ENCODE measurements around the gene ERBB3. TPM values are rescaled to one million over a fixed set of nuclear protein-coding genes. Genes with fewer than 3 reads are reported as not detected.

ERBB3 gene
- polyA plus RNA-seq, 2 donors: 49.4 to 102 TPM

- Histone ChIP-seq H3K36me3 (ENCODE audit: control insufficient read depth in 2 of 2, insufficient read depth in 2 of 2, low read length in 1 of 2) (peaks cover 15 to 42% of the 10 kb centered on the region in 2 donors), H3K4me3 (ENCODE audit: low read depth in 1 of 2, low read length in 2 of 2) (no peak overlapping the region), H3K4me1 (ENCODE audit: control insufficient read depth in 2 of 2, insufficient read depth in 2 of 2, low read length in 1 of 2) (peaks cover 0 to 3% of the 10 kb centered on the region in 2 donors), H3K9me3 (ENCODE audit: control insufficient read depth in 2 of 2, insufficient read depth in 1 of 2, low read depth in 1 of 2, low read length in 1 of 2) (no peaks in the 10 kb centered on the region), H3K27me3 (ENCODE audit: control insufficient read depth in 1 of 2, insufficient read depth in 2 of 2, low read length in 2 of 2) (no peaks in the 10 kb centered on the region), H3K27ac (ENCODE audit: low read depth in 2 of 2, low read length in 1 of 2) (no peak overlapping the region)
- WGBS, 2 donors: 87% methylated on average over 17 to 19 of the region's 19 CpGs
Observed at GRCh38 chr12:56141946-56142784, 62.2 kb downstream of the ERBB3 start.

- H3K36me3 ChIP-seq (ENCODE audit: control insufficient read depth in 2 of 2, insufficient read depth in 2 of 2, low read length in 1 of 2): peaks cover 14 to 33% of the 10 kb centered on the region in 2 donors
- H3K4me3 ChIP-seq (ENCODE audit: low read depth in 1 of 2, low read length in 2 of 2): no peak overlapping the region
- H3K4me1 ChIP-seq (ENCODE audit: control insufficient read depth in 2 of 2, insufficient read depth in 2 of 2, low read length in 1 of 2): peaks cover 0 to 3% of the 10 kb centered on the region in 2 donors
- no peaks in the 10 kb centered on the region for H3K27me3 ChIP-seq (ENCODE audit: control insufficient read depth in 1 of 2, insufficient read depth in 2 of 2, low read length in 2 of 2)
- H3K27ac ChIP-seq (ENCODE audit: low read depth in 2 of 2, low read length in 1 of 2): peak overlapping the region; percentile 36 to 41
- WGBS, 2 donors: 60 to 70% methylated on average over 4 of the region's 4 CpGs
- H3K9me3 ChIP-seq (ENCODE audit: control insufficient read depth in 2 of 2, insufficient read depth in 1 of 2, low read depth in 1 of 2, low read length in 1 of 2): no peaks in the 10 kb centered on the region
Observed at GRCh38 chr12:56143217-56143616, 63.3 kb downstream of the ERBB3 start.

- 75 to 81% methylated on average over 8 of the region's 8 CpGs for WGBS, 2 donors
- H3K9me3 ChIP-seq (ENCODE audit: control insufficient read depth in 2 of 2, insufficient read depth in 1 of 2, low read depth in 1 of 2, low read length in 1 of 2): no peaks in the 10 kb centered on the region
- H3K36me3 ChIP-seq (ENCODE audit: control insufficient read depth in 2 of 2, insufficient read depth in 2 of 2, low read length in 1 of 2): peaks cover 14 to 29% of the 10 kb centered on the region in 2 donors
- peak overlapping the region in 1 of 2 donors; percentile 5 for H3K27ac ChIP-seq (ENCODE audit: low read depth in 2 of 2, low read length in 1 of 2)
- H3K4me3 ChIP-seq (ENCODE audit: low read depth in 1 of 2, low read length in 2 of 2): no peak overlapping the region
- peaks cover 0 to 3% of the 10 kb centered on the region in 2 donors for H3K4me1 ChIP-seq (ENCODE audit: control insufficient read depth in 2 of 2, insufficient read depth in 2 of 2, low read length in 1 of 2)
- H3K27me3 ChIP-seq (ENCODE audit: control insufficient read depth in 1 of 2, insufficient read depth in 2 of 2, low read length in 2 of 2): no peaks in the 10 kb centered on the region
Observed at GRCh38 chr12:56143870-56144269, 63.9 kb downstream of the ERBB3 start.

DNA sequence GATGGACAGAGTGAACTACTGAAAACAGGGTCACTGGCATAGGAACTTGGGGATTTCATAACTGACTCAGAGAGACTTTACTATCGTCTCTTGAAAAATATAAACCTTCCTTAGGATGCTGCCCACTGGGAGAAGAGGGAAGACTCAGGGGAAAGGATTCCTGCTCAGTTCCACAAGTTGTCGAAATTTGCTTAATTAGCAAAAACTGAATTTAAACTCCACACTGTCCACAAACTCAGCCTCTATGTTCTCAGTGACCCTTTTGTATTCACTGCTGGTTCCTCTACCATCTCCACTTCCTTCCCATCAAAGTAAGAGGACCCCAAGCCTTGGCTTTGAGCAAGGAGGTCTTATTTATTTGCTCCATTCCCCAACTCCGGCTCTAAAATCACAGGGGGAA lies 65.3 kb downstream of the ERBB3 start:
- Histone ChIP-seq H3K36me3 (ENCODE audit: control insufficient read depth in 2 of 2, insufficient read depth in 2 of 2, low read length in 1 of 2) (peaks cover 14 to 29% of the 10 kb centered on the region in 2 donors), H3K4me1 (ENCODE audit: control insufficient read depth in 2 of 2, insufficient read depth in 2 of 2, low read length in 1 of 2) (peaks cover 0 to 3% of the 10 kb centered on the region in 2 donors), H3K4me3 (ENCODE audit: low read depth in 1 of 2, low read length in 2 of 2) (no peak overlapping the region), H3K27ac (ENCODE audit: low read depth in 2 of 2, low read length in 1 of 2) (no peak overlapping the region), H3K9me3 (ENCODE audit: control insufficient read depth in 2 of 2, insufficient read depth in 1 of 2, low read depth in 1 of 2, low read length in 1 of 2) (no peaks in the 10 kb centered on the region), H3K27me3 (ENCODE audit: control insufficient read depth in 1 of 2, insufficient read depth in 2 of 2, low read length in 2 of 2) (no peaks in the 10 kb centered on the region)
- WGBS, 2 donors: 83 to 90% methylated on average over 3 of the region's 3 CpGs

DNA sequence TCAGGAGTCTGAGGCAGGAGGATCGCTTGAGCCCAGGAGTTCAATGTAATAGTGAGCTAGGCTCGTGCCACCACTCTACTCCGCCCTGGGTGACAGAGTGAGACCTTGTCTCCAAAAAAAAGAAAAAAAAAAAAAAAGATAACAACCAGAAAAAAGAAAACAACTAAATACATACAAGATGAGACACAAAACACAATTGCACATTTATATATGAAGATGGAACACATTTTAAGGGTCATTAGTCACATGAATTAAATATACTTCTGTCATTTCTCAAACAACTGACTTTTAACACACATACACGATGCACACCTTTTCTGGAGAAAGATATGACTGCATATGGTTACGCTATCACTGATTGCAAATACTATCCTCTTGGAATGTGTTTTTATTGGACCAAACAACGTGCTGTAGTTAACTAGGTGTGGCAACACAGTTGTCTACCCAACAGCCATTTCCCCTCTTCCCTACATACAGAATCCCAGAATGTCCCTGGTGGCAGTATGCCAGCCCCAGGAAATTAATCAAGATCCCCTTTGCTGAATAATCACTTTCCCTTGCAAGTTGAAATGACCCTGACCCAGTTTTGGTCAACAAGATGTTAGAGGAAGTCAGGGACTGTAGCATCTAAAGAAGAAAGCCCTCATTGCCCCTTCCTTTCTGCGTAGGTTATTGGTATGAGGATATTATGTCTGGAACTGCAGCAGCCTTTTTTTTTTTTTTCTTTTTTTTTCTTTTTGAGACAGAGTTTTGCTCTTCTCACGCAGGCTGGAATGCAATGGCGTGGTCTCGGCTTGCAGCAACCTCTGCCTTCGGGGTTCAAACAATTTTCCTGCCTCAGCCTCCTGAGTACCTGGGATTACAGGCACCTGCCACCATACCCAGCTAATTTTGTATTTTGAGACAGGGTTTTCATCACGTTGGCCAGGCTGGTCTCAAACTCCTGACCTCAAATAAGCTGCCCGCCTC lies 66.8 kb downstream of the ERBB3 start:
- Histone ChIP-seq H3K36me3 (ENCODE audit: control insufficient read depth in 2 of 2, insufficient read depth in 2 of 2, low read length in 1 of 2) (peaks cover 14 to 22% of the 10 kb centered on the region in 2 donors), H3K4me1 (ENCODE audit: control insufficient read depth in 2 of 2, insufficient read depth in 2 of 2, low read length in 1 of 2) (peaks cover 0 to 3% of the 10 kb centered on the region in 2 donors), H3K9me3 (ENCODE audit: control insufficient read depth in 2 of 2, insufficient read depth in 1 of 2, low read depth in 1 of 2, low read length in 1 of 2) (no peaks in the 10 kb centered on the region), H3K27me3 (ENCODE audit: control insufficient read depth in 1 of 2, insufficient read depth in 2 of 2, low read length in 2 of 2) (no peaks in the 10 kb centered on the region), H3K4me3 (ENCODE audit: low read depth in 1 of 2, low read length in 2 of 2) (no peak overlapping the region), H3K27ac (ENCODE audit: low read depth in 2 of 2, low read length in 1 of 2) (no peak overlapping the region)
- WGBS, 2 donors: 58 to 62% methylated on average over 13 of the region's 13 CpGs

GRCh38 chr12:56150563-56150962 lies 70.6 kb downstream of the ERBB3 start:
- Histone ChIP-seq H3K4me3 (ENCODE audit: low read depth in 1 of 2, low read length in 2 of 2) (no peak overlapping the region), H3K36me3 (ENCODE audit: control insufficient read depth in 2 of 2, insufficient read depth in 2 of 2, low read length in 1 of 2) (peaks cover 0 to 2% of the 10 kb centered on the region in 2 donors), H3K9me3 (ENCODE audit: control insufficient read depth in 2 of 2, insufficient read depth in 1 of 2, low read depth in 1 of 2, low read length in 1 of 2) (no peaks in the 10 kb centered on the region), H3K4me1 (ENCODE audit: control insufficient read depth in 2 of 2, insufficient read depth in 2 of 2, low read length in 1 of 2) (peaks cover 0 to 3% of the 10 kb centered on the region in 2 donors), H3K27ac (ENCODE audit: low read depth in 2 of 2, low read length in 1 of 2) (no peak overlapping the region), H3K27me3 (ENCODE audit: control insufficient read depth in 1 of 2, insufficient read depth in 2 of 2, low read length in 2 of 2) (no peaks in the 10 kb centered on the region)
- 63 to 64% methylated on average over 3 of the region's 3 CpGs for WGBS, 2 donors

DNA sequence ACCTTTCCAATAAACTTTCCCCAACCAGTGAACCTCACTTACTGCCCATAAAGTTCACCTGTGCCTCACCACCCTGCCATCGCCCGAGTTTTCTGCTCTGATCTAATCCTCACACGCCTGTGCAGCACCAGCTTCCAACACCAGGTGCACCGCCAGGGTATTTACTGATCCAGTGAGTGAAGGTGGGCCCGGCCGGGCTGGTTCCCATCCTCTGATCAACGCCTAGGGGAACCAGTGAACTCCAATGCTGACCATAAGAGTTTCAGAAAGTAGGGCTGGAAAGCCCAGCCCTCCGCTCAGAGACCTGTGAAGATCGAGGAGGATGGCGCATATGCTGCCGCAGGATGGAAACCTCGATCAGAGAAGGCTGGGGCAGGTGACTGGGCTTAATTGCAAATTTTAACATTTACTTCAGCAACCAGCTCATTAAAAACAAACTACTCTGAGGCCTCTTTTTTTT lies 71.7 kb downstream of the ERBB3 start:
- peaks cover 0 to 3% of the 10 kb centered on the region in 2 donors for H3K4me1 ChIP-seq (ENCODE audit: control insufficient read depth in 2 of 2, insufficient read depth in 2 of 2, low read length in 1 of 2)
- H3K27me3 ChIP-seq (ENCODE audit: control insufficient read depth in 1 of 2, insufficient read depth in 2 of 2, low read length in 2 of 2): no peaks in the 10 kb centered on the region
- H3K9me3 ChIP-seq (ENCODE audit: control insufficient read depth in 2 of 2, insufficient read depth in 1 of 2, low read depth in 1 of 2, low read length in 1 of 2): no peaks in the 10 kb centered on the region
- peak overlapping the region; percentile 50 to 66 for H3K4me3 ChIP-seq (ENCODE audit: low read depth in 1 of 2, low read length in 2 of 2)
- peak overlapping the region; percentile 94 to 100 for H3K27ac ChIP-seq (ENCODE audit: low read depth in 2 of 2, low read length in 1 of 2)
- H3K36me3 ChIP-seq (ENCODE audit: control insufficient read depth in 2 of 2, insufficient read depth in 2 of 2, low read length in 1 of 2): peaks cover 0 to 2% of the 10 kb centered on the region in 2 donors
- 5 to 7% methylated on average over 12 of the region's 12 CpGs for WGBS, 2 donors

DNA sequence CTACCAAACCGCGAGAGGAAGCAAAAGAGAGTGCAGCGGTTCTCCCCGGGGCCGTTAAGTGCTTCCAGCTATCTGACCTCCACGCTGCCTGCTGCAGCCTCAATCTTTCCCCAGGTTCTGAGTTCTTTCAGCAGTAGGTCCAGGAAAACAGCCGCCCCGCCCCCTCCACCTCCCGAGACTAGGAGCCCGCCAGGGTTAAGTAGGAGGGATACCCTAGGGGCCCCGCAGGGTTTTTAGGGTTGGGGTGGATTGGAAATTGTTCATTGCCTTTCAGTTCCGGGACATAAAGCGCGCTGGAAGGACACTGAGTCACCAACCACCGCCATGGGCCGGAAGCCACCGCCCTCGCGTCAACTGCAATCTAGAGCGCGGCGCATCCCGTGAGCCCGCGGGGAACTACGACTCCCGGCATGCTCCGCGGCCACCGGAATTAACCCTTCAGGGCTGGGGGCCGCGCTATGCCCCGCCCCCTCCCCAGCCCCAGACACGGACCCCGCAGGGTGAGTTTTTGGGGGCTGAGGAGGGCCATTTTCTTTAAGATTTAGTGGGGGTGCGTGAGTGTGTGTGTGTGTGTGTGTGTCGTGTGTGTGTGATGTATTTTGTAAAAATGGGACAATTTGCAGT lies 72.3 kb downstream of the ERBB3 start, which contains the start of gene MYL6B:
MYL6B (plus strand) TSS at position 456 of the 624 bp plus-strand sequence. CDS start 1,332 bp downstream, outside the sequence.
- Histone ChIP-seq H3K27ac (ENCODE audit: low read depth in 2 of 2, low read length in 1 of 2) (peak within 1 kb of the TSS; percentile 94 to 100), H3K27me3 (ENCODE audit: control insufficient read depth in 1 of 2, insufficient read depth in 2 of 2, low read length in 2 of 2) (no peaks in the 10 kb centered on the region), H3K4me1 (ENCODE audit: control insufficient read depth in 2 of 2, insufficient read depth in 2 of 2, low read length in 1 of 2) (peaks cover 0 to 3% of the 10 kb centered on the region in 2 donors), H3K36me3 (ENCODE audit: control insufficient read depth in 2 of 2, insufficient read depth in 2 of 2, low read length in 1 of 2) (peaks cover 0 to 2% of the 10 kb centered on the region in 2 donors), H3K4me3 (ENCODE audit: low read depth in 1 of 2, low read length in 2 of 2) (peak within 1 kb of the TSS; percentile 50 to 66), H3K9me3 (ENCODE audit: control insufficient read depth in 2 of 2, insufficient read depth in 1 of 2, low read depth in 1 of 2, low read length in 1 of 2) (no peaks in the 10 kb centered on the region)
- WGBS, 2 donors: 0 to 1% methylated on average over 37 of the region's 37 CpGs
